ENCODE results near the gene SMIM12.

DNA sequence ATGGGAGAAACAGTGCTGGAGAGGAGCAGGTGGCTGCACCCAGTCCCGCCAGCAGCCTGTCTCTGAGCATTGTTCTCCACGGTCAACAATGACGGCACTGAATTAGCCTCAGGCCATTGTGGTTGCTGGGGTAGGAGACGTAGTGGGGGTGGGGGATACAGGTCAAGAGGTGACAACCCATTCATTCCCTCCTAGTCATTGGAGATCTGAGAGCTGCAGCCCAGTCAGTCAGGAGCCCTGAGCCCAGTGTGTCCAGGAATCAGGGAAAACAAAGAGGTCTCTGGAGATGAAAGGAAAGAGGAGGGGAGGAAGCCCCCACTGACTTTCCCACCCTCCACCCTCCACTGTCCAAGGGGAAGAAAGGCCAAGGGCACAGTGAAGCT lies 15.3 kb downstream of the SMIM12 start:
- TF ChIP-seq POLR2A (IDR thresholded peaks at IDR 0.05) (no peak), EP300 (IDR thresholded peaks at IDR 0.05) (no peak)
- TF ChIP-seq, protein P1, sequence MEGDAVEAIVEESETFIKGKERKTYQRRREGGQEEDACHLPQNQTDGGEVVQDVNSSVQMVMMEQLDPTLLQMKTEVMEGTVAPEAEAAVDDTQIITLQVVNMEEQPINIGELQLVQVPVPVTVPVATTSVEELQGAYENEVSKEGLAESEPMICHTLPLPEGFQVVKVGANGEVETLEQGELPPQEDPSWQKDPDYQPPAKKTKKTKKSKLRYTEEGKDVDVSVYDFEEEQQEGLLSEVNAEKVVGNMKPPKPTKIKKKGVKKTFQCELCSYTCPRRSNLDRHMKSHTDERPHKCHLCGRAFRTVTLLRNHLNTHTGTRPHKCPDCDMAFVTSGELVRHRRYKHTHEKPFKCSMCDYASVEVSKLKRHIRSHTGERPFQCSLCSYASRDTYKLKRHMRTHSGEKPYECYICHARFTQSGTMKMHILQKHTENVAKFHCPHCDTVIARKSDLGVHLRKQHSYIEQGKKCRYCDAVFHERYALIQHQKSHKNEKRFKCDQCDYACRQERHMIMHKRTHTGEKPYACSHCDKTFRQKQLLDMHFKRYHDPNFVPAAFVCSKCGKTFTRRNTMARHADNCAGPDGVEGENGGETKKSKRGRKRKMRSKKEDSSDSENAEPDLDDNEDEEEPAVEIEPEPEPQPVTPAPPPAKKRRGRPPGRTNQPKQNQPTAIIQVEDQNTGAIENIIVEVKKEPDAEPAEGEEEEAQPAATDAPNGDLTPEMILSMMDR (IDR thresholded peaks at IDR 0.05), result no peak
